Tibial artery (tissue), 4 donors: Measurements from ENCODE around the gene CFAP298.
A peak's percentile ranks its signal among the peaks of the same experiment; 100 is the strongest.
"Not testable (repeated sequence)": the region's sequence is repeated elsewhere in the genome, so short reads cannot be mapped to it uniquely, and the experiment has no call there.

Experiments
- DNase-seq, 2 donors: peaks; one replicate each; pipeline ENCODE4 v3.0.0-alpha.2; 2019
- H3K27ac ChIP-seq, 2 donors: fragments of 200-600 bp; sonication (generic) in 1 of 2; 1 replicate in 1 of 2; 2 replicates in 1 of 2; pipeline ENCODE4 v1.5.1; 2018 to 2019; ENCODE audit warnings: mild to moderate bottlenecking in 1 of 2
- H3K27me3 ChIP-seq, 2 donors: fragments of 200-600 bp; sonication (generic) in 1 of 2; one replicate each; pipeline versions ENCODE4 v1.5.1 to v1.6.0; 2016 to 2019
- H3K36me3 ChIP-seq, 3 donors: fragments of 200-600 bp; sonication (generic) in 2 of 3; one replicate each; pipeline ENCODE4 v1.5.1; 2016 to 2019; ENCODE audit warnings: mild to moderate bottlenecking in 2 of 3
- H3K4me1 ChIP-seq, 4 donors: fragments of 200-600 bp; sonication (generic) in 2 of 4; 1 replicate in 3 of 4; 2 replicates in 1 of 4; pipeline ENCODE4 v1.5.1; 2016 to 2019
- H3K4me3 ChIP-seq, 2 donors: fragments of 200-600 bp; sonication (generic) in 1 of 2; 1 replicate in 1 of 2; 2 replicates in 1 of 2; pipeline ENCODE4 v1.5.1; 2018 to 2019; ENCODE audit warnings: mild to moderate bottlenecking in 2 of 2
- H3K9me3 ChIP-seq, 3 donors: fragments of 200-600 bp; sonication (generic) in 1 of 3; one replicate each; pipeline ENCODE4 v1.5.1; 2016 to 2019
- CTCF ChIP-seq, 2 experiments: fragments of 200-600 bp in 1 of 2; fragments of 450-650 bp in 1 of 2; IDR thresholded peaks; one replicate each; pipeline ENCODE4 v1.5.1; 2017 to 2019; ENCODE audit warnings: antibody characterized with exemption in 2 of 2, mild to moderate bottlenecking in 1 of 2, moderate library complexity in 1 of 2
- intact Hi-C: fragments of 100-400 bp; cut with DNase I; formaldehyde crosslinking; loops from one replicate; pipeline ENCODE4 v1.15.0; 2023; ENCODE audit warnings: low total_unique reads

CFAP298 gene

GRCh38 chr21:32612075-32612998 lies at the start of gene CFAP298:
CFAP298 (minus strand) TSS chr21:32612377; CDS start chr21:32612243, 134 bp downstream.
- peaks cover 3 to 21% (median 13%) of the 10 kb centered on the region in 4 donors for H3K4me1 ChIP-seq
- intact Hi-C loops, result loop anchor here (10.0 kb wide), 1 partner anchor 162 kb away; the partner anchor contains the start of gene PAXBP1
- H3K4me3 ChIP-seq, result peak within 1 kb of the TSS; percentile 93 to 95
- H3K9me3 ChIP-seq, result no peaks in the 10 kb centered on the region
- DNase-seq, result peak; percentile 84 to 91
- H3K36me3 ChIP-seq, result peaks cover 3 to 21% (median 17%) of the 10 kb centered on the region in 3 donors
- H3K27ac ChIP-seq, result peak within 1 kb of the TSS; percentile 89 to 95
- TF ChIP-seq CTCF (IDR thresholded peaks at IDR 0.05), result no peak
- no peaks in the 10 kb centered on the region for H3K27me3 ChIP-seq

GRCh38 chr21:32661026-32661782 lies 49.0 kb upstream of the CFAP298 start:
- DNase-seq, H3K4me3 ChIP-seq, H3K4me1 ChIP-seq, intact Hi-C loops, H3K27ac ChIP-seq, H3K27me3 ChIP-seq: not testable (repeated sequence)
- peaks cover 0 to 10% (median 9%) of the 10 kb centered on the region in 3 donors for H3K9me3 ChIP-seq
- peaks cover 64 to 90% (median 70%) of the 10 kb centered on the region in 3 donors for H3K36me3 ChIP-seq

GRCh38 chr21:32658524-32658923 lies 46.3 kb upstream of the CFAP298 start:
- H3K27ac ChIP-seq, result no peak overlapping the region
- no peaks in the 10 kb centered on the region for H3K27me3 ChIP-seq
- H3K36me3 ChIP-seq, result peaks cover 45 to 78% (median 45%) of the 10 kb centered on the region in 3 donors
- DNase-seq, result no peak
- no peaks in the 10 kb centered on the region for H3K9me3 ChIP-seq
- intact Hi-C loops, result no loop called here
- H3K4me3 ChIP-seq, result no peak overlapping the region
- no peaks in the 10 kb centered on the region for H3K4me1 ChIP-seq
- no peak for TF ChIP-seq CTCF (IDR thresholded peaks at IDR 0.05)

GRCh38 chr21:32653326-32653901 lies 41.2 kb upstream of the CFAP298 start:
- H3K4me1 ChIP-seq, result no peaks in the 10 kb centered on the region
- TF ChIP-seq CTCF (IDR thresholded peaks at IDR 0.05), result peak in 1 of 2 experiments; percentile 35
- H3K36me3 ChIP-seq, result peaks cover 32 to 69% (median 35%) of the 10 kb centered on the region in 3 donors
- no peak for DNase-seq
- H3K27me3 ChIP-seq, result no peaks in the 10 kb centered on the region
- H3K9me3 ChIP-seq, result no peaks in the 10 kb centered on the region
- no peak overlapping the region for H3K27ac ChIP-seq
- no peak overlapping the region for H3K4me3 ChIP-seq
- intact Hi-C loops, result no loop called here

- no peak for TF ChIP-seq CTCF (IDR thresholded peaks at IDR 0.05)
- DNase-seq, result no peak
- Histone ChIP-seq H3K9me3 (no peaks in the 10 kb centered on the region), H3K36me3 (peaks cover 33 to 80% (median 39%) of the 10 kb centered on the region in 3 donors), H3K27ac (no peak overlapping the region), H3K27me3 (no peaks in the 10 kb centered on the region), H3K4me1 (no peaks in the 10 kb centered on the region), H3K4me3 (no peak overlapping the region)
- intact Hi-C loops, result no loop called here
Measured at GRCh38 chr21:32648165-32648564, 36.0 kb upstream of the CFAP298 start.
